ENCODE results near the gene TRRAP.
"Not testable (repeated sequence)": the region's sequence is repeated elsewhere in the genome, so short reads cannot be mapped to it uniquely, and the experiment has no call there.

The TRRAP gene

GRCh38 chr7:98870121-98870651 is 8.1 kb upstream of the TRRAP start:
- peak overlapping the region; percentile 8 for H2AFZ ChIP-seq (ENCODE audit: low read depth, low read length)
- no peak overlapping the region for H3K4ac ChIP-seq (ENCODE audit: low read depth in 1 of 2, low read length in 2 of 2)
- H3K4me3 ChIP-seq (ENCODE audit: insufficient read depth in 1 of 2, low read depth in 1 of 2, low read length in 2 of 2) = peak overlapping the region; percentile 49 to 62
- H4K91ac ChIP-seq (ENCODE audit: low read length) = no peak overlapping the region
- H3K18ac ChIP-seq (ENCODE audit: low read depth in 1 of 2, low read length in 2 of 2) = peak overlapping the region; percentile 28 to 37
- H4K8ac ChIP-seq (ENCODE audit: low read length) = no peak overlapping the region
- no peak overlapping the region for H2BK15ac ChIP-seq (ENCODE audit: low read depth, poor library complexity, severe bottlenecking)
- peak overlapping the region in 1 of 2 experiments; percentile 6 for H2BK12ac ChIP-seq (ENCODE audit: low read length in 2 of 2)
- no peak overlapping the region for H2AK5ac ChIP-seq (ENCODE audit: low read length, severe bottlenecking)
- no peak overlapping the region for H2BK120ac ChIP-seq (ENCODE audit: low read depth, low read length)
- no peaks in the 10 kb centered on the region for H3K79me1 ChIP-seq (replicated peaks; ENCODE audit: low read length, poor library complexity, severe bottlenecking)
- 2% methylated on average over 35 of the region's 35 CpGs for WGBS
- peak overlapping the region; percentile 97 for H3K4me2 ChIP-seq (ENCODE audit: low read length, poor library complexity, severe bottlenecking)
- H3K14ac ChIP-seq (ENCODE audit: low read length in 2 of 2) = no peak overlapping the region
- H3K27ac ChIP-seq (ENCODE audit: low read length, poor library complexity, severe bottlenecking) = no peak overlapping the region
- peaks cover 21 to 41% of the 10 kb centered on the region in 2 experiments for H3K27me3 ChIP-seq (ENCODE audit: control insufficient read depth in 1 of 2, insufficient read depth in 1 of 2, low read length in 2 of 2)
- no peak overlapping the region for H3K9ac ChIP-seq (ENCODE audit: low read length)
- peaks cover 29% of the 10 kb centered on the region for H3K4me1 ChIP-seq (ENCODE audit: control insufficient read depth, insufficient read depth, low read depth, low read length)
- H3K36me3 ChIP-seq (ENCODE audit: control insufficient read depth in 1 of 2, insufficient read depth in 2 of 2, low read depth in 1 of 2, low read length in 2 of 2) = no peaks in the 10 kb centered on the region
- no peaks in the 10 kb centered on the region for H3K9me3 ChIP-seq (ENCODE audit: control insufficient read depth, low read length)
- DNase-seq = peak; percentile 47
- no peak overlapping the region for H3K23ac ChIP-seq (ENCODE audit: low read length in 2 of 2)
- no peak overlapping the region for H2BK5ac ChIP-seq (ENCODE audit: low read depth, low read length, poor library complexity, severe bottlenecking)

DNA sequence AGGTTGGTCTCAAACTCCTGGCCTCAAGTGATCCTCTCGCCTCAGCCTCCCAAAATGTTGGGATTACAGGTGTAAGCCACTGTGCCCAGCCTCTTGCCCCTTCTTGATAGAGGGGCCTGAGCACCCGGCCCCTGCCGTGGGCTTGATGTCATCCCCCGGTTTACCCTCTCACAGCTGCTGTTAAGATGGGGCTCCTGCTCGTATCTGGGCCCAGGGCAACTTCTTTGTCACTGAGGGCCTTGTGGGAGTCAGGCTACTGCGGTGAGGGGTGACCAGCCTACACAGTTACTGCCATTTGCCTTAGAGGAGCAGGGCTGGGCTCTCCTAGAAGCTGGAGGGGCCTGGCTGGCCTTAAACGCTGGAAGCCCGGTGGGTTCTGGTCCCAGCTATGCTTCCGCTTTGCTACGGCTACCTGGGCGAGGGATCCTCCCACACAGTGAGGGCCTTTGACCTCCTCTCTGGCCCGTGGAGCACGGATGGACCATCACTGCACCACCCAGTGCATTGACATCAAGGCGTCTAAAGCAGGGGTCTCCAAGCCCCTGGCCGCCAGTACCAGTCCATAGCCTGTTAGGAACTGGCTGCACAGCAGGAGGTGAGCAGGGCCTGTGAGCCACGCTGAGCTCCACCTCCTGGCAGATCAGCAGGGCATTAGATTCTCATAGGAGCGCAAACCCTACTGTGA is 7.4 kb upstream of the TRRAP start:
- no peak overlapping the region for H3K4ac ChIP-seq (ENCODE audit: low read depth in 1 of 2, low read length in 2 of 2)
- H2BK120ac ChIP-seq (ENCODE audit: low read depth, low read length) = no peak overlapping the region
- H3K4me3 ChIP-seq (ENCODE audit: insufficient read depth in 1 of 2, low read depth in 1 of 2, low read length in 2 of 2) = no peak overlapping the region
- H2BK15ac ChIP-seq (ENCODE audit: low read depth, poor library complexity, severe bottlenecking) = no peak overlapping the region
- no peak overlapping the region for H3K18ac ChIP-seq (ENCODE audit: low read depth in 1 of 2, low read length in 2 of 2)
- H3K79me1 ChIP-seq (replicated peaks; ENCODE audit: low read length, poor library complexity, severe bottlenecking) = no peaks in the 10 kb centered on the region
- no peaks in the 10 kb centered on the region for H3K9me3 ChIP-seq (ENCODE audit: control insufficient read depth, low read length)
- no peak for DNase-seq
- H3K9ac ChIP-seq (ENCODE audit: low read length) = no peak overlapping the region
- no peak overlapping the region for H2BK5ac ChIP-seq (ENCODE audit: low read depth, low read length, poor library complexity, severe bottlenecking)
- no peak overlapping the region for H2AK5ac ChIP-seq (ENCODE audit: low read length, severe bottlenecking)
- no peak overlapping the region for H3K27ac ChIP-seq (ENCODE audit: low read length, poor library complexity, severe bottlenecking)
- H4K8ac ChIP-seq (ENCODE audit: low read length) = no peak overlapping the region
- H3K36me3 ChIP-seq (ENCODE audit: control insufficient read depth in 1 of 2, insufficient read depth in 2 of 2, low read depth in 1 of 2, low read length in 2 of 2) = no peaks in the 10 kb centered on the region
- H3K14ac ChIP-seq (ENCODE audit: low read length in 2 of 2) = no peak overlapping the region
- no peak overlapping the region for H4K91ac ChIP-seq (ENCODE audit: low read length)
- WGBS = 84% methylated on average over 17 of the region's 17 CpGs
- peaks cover 21 to 41% of the 10 kb centered on the region in 2 experiments for H3K27me3 ChIP-seq (ENCODE audit: control insufficient read depth in 1 of 2, insufficient read depth in 1 of 2, low read length in 2 of 2)
- no peak overlapping the region for H3K23ac ChIP-seq (ENCODE audit: low read length in 2 of 2)
- no peak overlapping the region for H2BK12ac ChIP-seq (ENCODE audit: low read length in 2 of 2)
- no peak overlapping the region for H2AFZ ChIP-seq (ENCODE audit: low read depth, low read length)
- peaks cover 25% of the 10 kb centered on the region for H3K4me1 ChIP-seq (ENCODE audit: control insufficient read depth, insufficient read depth, low read depth, low read length)
- H3K4me2 ChIP-seq (ENCODE audit: low read length, poor library complexity, severe bottlenecking) = no peak overlapping the region

- no peak overlapping the region for H3K23ac ChIP-seq (ENCODE audit: low read length in 2 of 2)
- peaks cover 21 to 34% of the 10 kb centered on the region in 2 experiments for H3K27me3 ChIP-seq (ENCODE audit: control insufficient read depth in 1 of 2, insufficient read depth in 1 of 2, low read length in 2 of 2)
- H3K9me3 ChIP-seq (ENCODE audit: control insufficient read depth, low read length) = no peaks in the 10 kb centered on the region
- H3K79me1 ChIP-seq (replicated peaks; ENCODE audit: low read length, poor library complexity, severe bottlenecking) = no peaks in the 10 kb centered on the region
- no peak overlapping the region for H2BK15ac ChIP-seq (ENCODE audit: low read depth, poor library complexity, severe bottlenecking)
- no peak overlapping the region for H3K4me2 ChIP-seq (ENCODE audit: low read length, poor library complexity, severe bottlenecking)
- H3K14ac ChIP-seq (ENCODE audit: low read length in 2 of 2) = no peak overlapping the region
- peak; percentile 31 for DNase-seq
- H2AFZ ChIP-seq (ENCODE audit: low read depth, low read length) = no peak overlapping the region
- H2BK5ac ChIP-seq (ENCODE audit: low read depth, low read length, poor library complexity, severe bottlenecking) = no peak overlapping the region
- no peak overlapping the region for H3K18ac ChIP-seq (ENCODE audit: low read depth in 1 of 2, low read length in 2 of 2)
- H3K36me3 ChIP-seq (ENCODE audit: control insufficient read depth in 1 of 2, insufficient read depth in 2 of 2, low read depth in 1 of 2, low read length in 2 of 2) = no peaks in the 10 kb centered on the region
- H4K8ac ChIP-seq (ENCODE audit: low read length) = no peak overlapping the region
- H3K4ac ChIP-seq (ENCODE audit: low read depth in 1 of 2, low read length in 2 of 2) = no peak overlapping the region
- no peak overlapping the region for H3K4me3 ChIP-seq (ENCODE audit: insufficient read depth in 1 of 2, low read depth in 1 of 2, low read length in 2 of 2)
- 79% methylated on average over 6 of the region's 7 CpGs for WGBS
- H3K4me1 ChIP-seq (ENCODE audit: control insufficient read depth, insufficient read depth, low read depth, low read length) = peaks cover 17% of the 10 kb centered on the region
- no peak overlapping the region for H3K27ac ChIP-seq (ENCODE audit: low read length, poor library complexity, severe bottlenecking)
- H4K91ac ChIP-seq (ENCODE audit: low read length) = no peak overlapping the region
- H2AK5ac ChIP-seq (ENCODE audit: low read length, severe bottlenecking) = no peak overlapping the region
- no peak overlapping the region for H3K9ac ChIP-seq (ENCODE audit: low read length)
- no peak overlapping the region for H2BK12ac ChIP-seq (ENCODE audit: low read length in 2 of 2)
- no peak overlapping the region for H2BK120ac ChIP-seq (ENCODE audit: low read depth, low read length)
Observed at GRCh38 chr7:98872328-98872924, 5.9 kb upstream of the TRRAP start.

DNA sequence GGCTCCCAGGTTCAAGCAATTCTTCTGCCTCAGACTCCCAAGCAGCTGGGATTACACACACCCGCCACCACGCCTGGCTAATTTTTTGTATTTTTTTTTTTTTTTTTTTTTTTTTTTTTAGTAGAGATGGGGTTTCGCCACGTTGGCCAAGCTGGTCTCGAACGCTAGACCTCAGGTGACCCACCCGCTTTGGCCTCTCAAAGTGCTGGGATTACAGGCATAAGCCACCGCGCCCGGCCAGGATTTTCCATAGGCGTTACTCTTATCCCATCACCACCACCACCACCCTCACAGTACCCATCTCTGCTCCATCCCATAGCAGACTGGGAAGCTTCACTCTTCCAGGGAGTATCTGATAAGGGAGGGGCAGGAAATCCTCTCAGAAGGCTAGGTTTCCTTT is 4.7 kb upstream of the TRRAP start:
- H2AK5ac ChIP-seq (ENCODE audit: low read length, severe bottlenecking); H2BK12ac ChIP-seq (ENCODE audit: low read length in 2 of 2); H3K4ac ChIP-seq (ENCODE audit: low read depth in 1 of 2, low read length in 2 of 2); H3K27ac ChIP-seq (ENCODE audit: low read length, poor library complexity, severe bottlenecking); H3K14ac ChIP-seq (ENCODE audit: low read length in 2 of 2); H3K23ac ChIP-seq (ENCODE audit: low read length in 2 of 2); H3K9me3 ChIP-seq (ENCODE audit: control insufficient read depth, low read length); H3K79me1 ChIP-seq (replicated peaks; ENCODE audit: low read length, poor library complexity, severe bottlenecking); DNase-seq; H4K8ac ChIP-seq (ENCODE audit: low read length); H2AFZ ChIP-seq (ENCODE audit: low read depth, low read length); H2BK120ac ChIP-seq (ENCODE audit: low read depth, low read length); H3K9ac ChIP-seq (ENCODE audit: low read length); H3K36me3 ChIP-seq (ENCODE audit: control insufficient read depth in 1 of 2, insufficient read depth in 2 of 2, low read depth in 1 of 2, low read length in 2 of 2); H2BK15ac ChIP-seq (ENCODE audit: low read depth, poor library complexity, severe bottlenecking); H3K18ac ChIP-seq (ENCODE audit: low read depth in 1 of 2, low read length in 2 of 2); H2BK5ac ChIP-seq (ENCODE audit: low read depth, low read length, poor library complexity, severe bottlenecking); H4K91ac ChIP-seq (ENCODE audit: low read length); H3K4me2 ChIP-seq (ENCODE audit: low read length, poor library complexity, severe bottlenecking); H3K4me3 ChIP-seq (ENCODE audit: insufficient read depth in 1 of 2, low read depth in 1 of 2, low read length in 2 of 2): not testable (repeated sequence)
- WGBS = no CpG with 5 or more reads among the region's 11 CpGs
- Histone ChIP-seq H3K27me3 (ENCODE audit: control insufficient read depth in 1 of 2, insufficient read depth in 1 of 2, low read length in 2 of 2) (peaks cover 14 to 30% of the 10 kb centered on the region in 2 experiments), H3K4me1 (ENCODE audit: control insufficient read depth, insufficient read depth, low read depth, low read length) (peaks cover 20% of the 10 kb centered on the region)
